Stimulated activated CD8-positive, alpha-beta memory T cell treated with anti-CD3 and anti-CD28 coated beads, Interleukin-2, amount 100 ng/mL, for 48 hours (primary cell): ENCODE results near the gene RASSF8.

Experiments used
- DNase-seq, 2 donors: peaks; one replicate each; pipeline ENCODE4 v3.0.0-alpha.2; 2020; ENCODE audit warnings: low read depth in 2 of 2

The RASSF8 gene

GRCh38 chr12:26058818-26059217 lies 100.3 kb downstream of the RASSF8 start:
- DNase-seq = no peak

- no peak for DNase-seq
These were observed 103.5 kb downstream of the RASSF8 start for GRCh38 chr12:26062006-26062405.

GRCh38 chr12:26062566-26062965 lies 104.1 kb downstream of the RASSF8 start:
- DNase-seq = no peak

GRCh38 chr12:26065451-26065850 lies 107.0 kb downstream of the RASSF8 start:
- DNase-seq = no peak

GRCh38 chr12:26068503-26068902 lies 110.0 kb downstream of the RASSF8 start:
- no peak for DNase-seq

GRCh38 chr12:26069796-26070195 lies 111.3 kb downstream of the RASSF8 start:
- DNase-seq = no peak

- DNase-seq = no peak
These were observed 119.6 kb downstream of the RASSF8 start for GRCh38 chr12:26077915-26078702.

- no peak for DNase-seq
These were observed 122.4 kb downstream of the RASSF8 start for GRCh38 chr12:26080911-26081310.

- no peak for DNase-seq
These were observed 128.5 kb downstream of the RASSF8 start for GRCh38 chr12:26086936-26087335.

GRCh38 chr12:26088998-26089397 lies 130.5 kb downstream of the RASSF8 start:
- DNase-seq = no peak

GRCh38 chr12:26090836-26091510 lies 132.5 kb downstream of the RASSF8 start:
- no peak for DNase-seq

- no peak for DNase-seq
These were observed 133.3 kb downstream of the RASSF8 start for GRCh38 chr12:26091822-26092221.

- no peak for DNase-seq
These were observed 134.0 kb downstream of the RASSF8 start for GRCh38 chr12:26092346-26093105.

- DNase-seq = no peak
These were observed 136.7 kb downstream of the RASSF8 start for GRCh38 chr12:26095186-26095585.

- DNase-seq = no peak
These were observed 137.6 kb downstream of the RASSF8 start for GRCh38 chr12:26096036-26096435.

GRCh38 chr12:26097046-26097878 lies 138.8 kb downstream of the RASSF8 start:
- DNase-seq = peak; percentile 7 to 33

- DNase-seq = no peak
These were observed 142.3 kb downstream of the RASSF8 start for GRCh38 chr12:26100666-26101349.

GRCh38 chr12:26101350-26101734 lies 142.9 kb downstream of the RASSF8 start:
- no peak for DNase-seq

- no peak for DNase-seq
These were observed 143.3 kb downstream of the RASSF8 start for GRCh38 chr12:26101763-26102162.

GRCh38 chr12:26102953-26103352 lies 144.5 kb downstream of the RASSF8 start:
- no peak for DNase-seq

GRCh38 chr12:26106347-26106746 lies 147.9 kb downstream of the RASSF8 start:
- DNase-seq = no peak
